Panc1 (cell line): Measurements from ENCODE around the gene SPIN2A. TPM values are rescaled to one million over a fixed set of nuclear protein-coding genes. Genes with fewer than 3 reads are reported as not detected.
"Not testable (repeated sequence)": the region's sequence is repeated elsewhere in the genome, so short reads cannot be mapped to it uniquely, and the experiment has no call there.

Experiments used
- ATAC-seq: fragments of 200-7000 bp; cut with Tn5 transposase; 2 replicates; pipeline ENCODE4 v1.9.1; 2020; ENCODE audit warnings: mild to moderate bottlenecking, moderate library complexity
- BruUV-seq: library from RNA; stranded (reverse); fragments of 400-500 nt; replicated peaks from 2 replicates; lab custom pipeline; 2021; lab: Mats Ljungman, UMichigan
- CTCF ChIA-PET: fragments of 300-600 bp; sonication (Branson Sonifier 250); formaldehyde crosslinking; loops from one replicate; lab custom pipeline; 2022; ENCODE audit warnings: antibody characterized with exemption; lab: Charles Lee
- POLR2A ChIA-PET: fragments of 300-600 bp; sonication (Branson Sonifier 250); formaldehyde crosslinking; loops from one replicate; lab custom pipeline; 2022; ENCODE audit warnings: antibody characterized with exemption; lab: Charles Lee
- DNase-seq: peaks from one replicate; pipeline ENCODE4 v3.0.0-alpha.2; 2010; ENCODE audit warnings: low read depth, low spot score
- H3K27ac ChIP-seq: 2 replicates; pipeline ENCODE4 v1.5.1; 2011; ENCODE audit warnings: mild to moderate bottlenecking, low read length, inconsistent platforms
- H3K27me3 ChIP-seq: fragments of 200-500 bp; sonication (Bioruptor generic); 2 replicates; pipeline ENCODE4 v1.6.0; 2014; ENCODE audit warnings: low read length, inconsistent platforms; ENCODE audit not compliant: control insufficient read depth, insufficient read depth
- H3K36me3 ChIP-seq: fragments of 200-500 bp; sonication (Bioruptor generic); 2 replicates; pipeline ENCODE4 v1.5.1; 2014; ENCODE audit warnings: inconsistent platforms, mild to moderate bottlenecking, low read length, moderate library complexity; ENCODE audit not compliant: control insufficient read depth, insufficient read depth
- H3K4me1 ChIP-seq: 2 replicates; pipeline ENCODE4 v1.5.1; 2011; ENCODE audit warnings: inconsistent platforms, mild to moderate bottlenecking, low read length, moderate library complexity; ENCODE audit not compliant: control insufficient read depth, insufficient read depth
- H3K4me3 ChIP-seq, 2 experiments: 2 replicates each; pipeline ENCODE4 v1.5.1; 2011 to 2012; ENCODE audit warnings: low read depth in 2 of 2, low read length in 2 of 2, mild to moderate bottlenecking in 2 of 2, inconsistent platforms in 1 of 2, moderate library complexity in 1 of 2
- H3K9me3 ChIP-seq: fragments of 200-500 bp; sonication (Bioruptor generic); 2 replicates; pipeline ENCODE4 v1.5.1; 2014; ENCODE audit warnings: low read depth, mild to moderate bottlenecking, inconsistent platforms, low read length, moderate library complexity; ENCODE audit not compliant: control insufficient read depth, insufficient read depth
- POLR2AphosphoS5 ChIP-seq: IDR thresholded peaks from 2 replicates; pipeline ENCODE4 v1.6.1; 2012; ENCODE audit warnings: mild to moderate bottlenecking, low read depth, low read length, moderate library complexity
- SIN3A ChIP-seq: IDR thresholded peaks from 2 replicates; pipeline ENCODE4 v1.6.1; 2012; ENCODE audit warnings: low read depth, mild to moderate bottlenecking, low read length, moderate library complexity, borderline replicate concordance; ENCODE audit not compliant: insufficient read depth
- TCF7L2 ChIP-seq: IDR thresholded peaks from 2 replicates; pipeline ENCODE4 v1.6.1; 2011; ENCODE audit warnings: mild to moderate bottlenecking, low read depth, low read length, inconsistent platforms
- in situ Hi-C: cut with HindIII; loops from 2 replicates; pipeline ENCODE4 v1.10.0; 2016; ENCODE audit warnings: low sequenced_read_pairs, low pct_unique_long_range_greater_than_20kb
- intact Hi-C: fragments of 100-400 bp; cut with micrococcal nuclease; formaldehyde crosslinking; loops from one replicate; pipeline ENCODE4 v1.10.0; 2022; ENCODE audit not compliant: unreplicated experiment
- total RNA-seq: library from RNA; stranded (reverse); gene quantifications from one replicate; pipeline ENCODE4 v1.2.1, GENCODE V29; 2021; ENCODE audit not compliant: unreplicated experiment
- TF ChIP-seq, protein P1 (sequence below), 2 experiments: IDR thresholded peaks; 2 replicates each; pipeline ENCODE4 v1.6.1; 2011 to 2012; ENCODE audit warnings: low read depth in 2 of 2, control low read depth in 1 of 2, low read length in 1 of 2, mild to moderate bottlenecking in 1 of 2, moderate library complexity in 1 of 2; ENCODE audit not compliant: insufficient read depth in 1 of 2
- TF ChIP-seq, protein P2 (sequence below): fragments of 450-650 bp; IDR thresholded peaks from 2 replicates; pipeline ENCODE4 v1.5.1; 2017; ENCODE audit warnings: mild to moderate bottlenecking

The SPIN2A gene
- total RNA-seq, 1 experiment from 2014 or later: 1.3 TPM

DNA sequence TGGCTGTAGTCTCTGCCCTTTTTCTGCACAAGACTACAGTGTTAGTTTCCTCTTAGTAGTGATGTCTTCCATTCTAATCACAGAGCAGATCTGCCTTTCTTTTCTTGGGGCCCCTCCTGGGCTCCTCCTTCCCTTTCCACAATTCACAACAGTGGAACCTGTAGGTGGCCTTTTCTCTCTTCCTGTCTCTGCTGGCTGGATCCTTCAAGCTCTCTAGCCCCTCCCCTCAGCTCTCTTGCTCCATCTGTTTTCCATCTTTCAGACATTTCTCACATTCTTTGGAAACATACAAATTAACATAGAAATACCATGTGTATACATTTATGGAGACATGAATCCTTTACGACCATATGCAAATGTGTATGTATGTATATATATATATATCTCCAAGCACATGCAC lies 304 bp upstream of the SPIN2A start:
- Histone ChIP-seq H3K36me3 (no peaks in the 10 kb centered on the region), H3K9me3 (no peaks in the 10 kb centered on the region), H3K27ac (no peak overlapping the region), H3K27me3 (no peaks in the 10 kb centered on the region), H3K4me3 (no peak overlapping the region), H3K4me1 (no peaks in the 10 kb centered on the region)
- TF ChIP-seq, protein P1, sequence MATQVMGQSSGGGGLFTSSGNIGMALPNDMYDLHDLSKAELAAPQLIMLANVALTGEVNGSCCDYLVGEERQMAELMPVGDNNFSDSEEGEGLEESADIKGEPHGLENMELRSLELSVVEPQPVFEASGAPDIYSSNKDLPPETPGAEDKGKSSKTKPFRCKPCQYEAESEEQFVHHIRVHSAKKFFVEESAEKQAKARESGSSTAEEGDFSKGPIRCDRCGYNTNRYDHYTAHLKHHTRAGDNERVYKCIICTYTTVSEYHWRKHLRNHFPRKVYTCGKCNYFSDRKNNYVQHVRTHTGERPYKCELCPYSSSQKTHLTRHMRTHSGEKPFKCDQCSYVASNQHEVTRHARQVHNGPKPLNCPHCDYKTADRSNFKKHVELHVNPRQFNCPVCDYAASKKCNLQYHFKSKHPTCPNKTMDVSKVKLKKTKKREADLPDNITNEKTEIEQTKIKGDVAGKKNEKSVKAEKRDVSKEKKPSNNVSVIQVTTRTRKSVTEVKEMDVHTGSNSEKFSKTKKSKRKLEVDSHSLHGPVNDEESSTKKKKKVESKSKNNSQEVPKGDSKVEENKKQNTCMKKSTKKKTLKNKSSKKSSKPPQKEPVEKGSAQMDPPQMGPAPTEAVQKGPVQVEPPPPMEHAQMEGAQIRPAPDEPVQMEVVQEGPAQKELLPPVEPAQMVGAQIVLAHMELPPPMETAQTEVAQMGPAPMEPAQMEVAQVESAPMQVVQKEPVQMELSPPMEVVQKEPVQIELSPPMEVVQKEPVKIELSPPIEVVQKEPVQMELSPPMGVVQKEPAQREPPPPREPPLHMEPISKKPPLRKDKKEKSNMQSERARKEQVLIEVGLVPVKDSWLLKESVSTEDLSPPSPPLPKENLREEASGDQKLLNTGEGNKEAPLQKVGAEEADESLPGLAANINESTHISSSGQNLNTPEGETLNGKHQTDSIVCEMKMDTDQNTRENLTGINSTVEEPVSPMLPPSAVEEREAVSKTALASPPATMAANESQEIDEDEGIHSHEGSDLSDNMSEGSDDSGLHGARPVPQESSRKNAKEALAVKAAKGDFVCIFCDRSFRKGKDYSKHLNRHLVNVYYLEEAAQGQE (IDR thresholded peaks at IDR 0.05; ENCODE audit: insufficient read depth in 1 of 2, low read depth in 2 of 2, low read length in 1 of 2): no peak
- no peak for TF ChIP-seq POLR2AphosphoS5
- TF ChIP-seq SIN3A: no peak
- no peak for TF ChIP-seq TCF7L2
- TF ChIP-seq, protein P2, sequence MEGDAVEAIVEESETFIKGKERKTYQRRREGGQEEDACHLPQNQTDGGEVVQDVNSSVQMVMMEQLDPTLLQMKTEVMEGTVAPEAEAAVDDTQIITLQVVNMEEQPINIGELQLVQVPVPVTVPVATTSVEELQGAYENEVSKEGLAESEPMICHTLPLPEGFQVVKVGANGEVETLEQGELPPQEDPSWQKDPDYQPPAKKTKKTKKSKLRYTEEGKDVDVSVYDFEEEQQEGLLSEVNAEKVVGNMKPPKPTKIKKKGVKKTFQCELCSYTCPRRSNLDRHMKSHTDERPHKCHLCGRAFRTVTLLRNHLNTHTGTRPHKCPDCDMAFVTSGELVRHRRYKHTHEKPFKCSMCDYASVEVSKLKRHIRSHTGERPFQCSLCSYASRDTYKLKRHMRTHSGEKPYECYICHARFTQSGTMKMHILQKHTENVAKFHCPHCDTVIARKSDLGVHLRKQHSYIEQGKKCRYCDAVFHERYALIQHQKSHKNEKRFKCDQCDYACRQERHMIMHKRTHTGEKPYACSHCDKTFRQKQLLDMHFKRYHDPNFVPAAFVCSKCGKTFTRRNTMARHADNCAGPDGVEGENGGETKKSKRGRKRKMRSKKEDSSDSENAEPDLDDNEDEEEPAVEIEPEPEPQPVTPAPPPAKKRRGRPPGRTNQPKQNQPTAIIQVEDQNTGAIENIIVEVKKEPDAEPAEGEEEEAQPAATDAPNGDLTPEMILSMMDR: no peak
- CTCF ChIA-PET: no interaction called here
- DNase-seq: no peak
- POLR2A ChIA-PET: no interaction called here
- BruUV-seq: no TSS peak
- in situ Hi-C loops (no loop called here), intact Hi-C loops (no loop called here)
- ATAC-seq: no peak

DNA sequence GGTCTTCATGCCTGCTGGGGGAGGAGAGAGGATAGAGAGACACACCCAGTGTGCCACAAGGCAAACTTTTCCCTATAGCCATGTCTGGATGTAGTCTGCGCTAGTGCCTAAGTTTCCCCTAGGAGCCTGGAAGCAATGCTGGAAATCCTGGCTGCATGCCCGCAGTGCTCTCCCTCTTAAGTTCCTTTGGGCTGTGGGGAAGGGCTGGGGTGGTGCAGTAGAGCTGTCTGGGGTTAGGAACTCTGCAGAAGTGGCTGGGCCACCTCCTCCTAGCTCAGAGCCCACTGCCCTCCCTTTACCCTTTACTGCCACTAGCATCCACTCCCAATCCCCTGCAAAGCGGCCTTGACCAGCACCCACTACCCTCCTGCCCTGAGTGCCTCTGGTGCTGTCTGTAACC lies 608 bp downstream of the SPIN2A start:
- POLR2A ChIA-PET, intact Hi-C loops, ATAC-seq: not testable (repeated sequence)

DNA sequence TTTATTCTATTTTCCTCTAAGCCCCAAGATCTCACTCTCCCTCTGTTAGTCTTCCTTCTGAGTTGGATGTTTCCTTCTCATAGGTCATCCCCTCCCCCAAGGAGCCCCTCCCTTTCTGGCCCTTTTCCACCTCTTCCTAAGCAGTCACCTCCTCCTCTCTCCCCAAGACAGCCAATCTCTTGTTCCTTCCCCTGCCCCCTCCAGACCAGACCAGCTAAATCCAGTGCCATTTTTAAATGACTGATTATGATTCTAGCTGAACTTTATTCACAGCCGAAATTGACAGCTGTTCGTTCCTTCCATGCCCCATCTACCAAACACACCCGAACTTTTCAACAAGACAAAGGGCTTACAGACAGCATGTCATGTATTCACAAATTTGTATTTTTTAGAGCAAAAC lies 1.9 kb downstream of the SPIN2A start:
- Histone ChIP-seq H3K27me3 (no peaks in the 10 kb centered on the region), H3K4me1 (no peaks in the 10 kb centered on the region), H3K36me3 (no peaks in the 10 kb centered on the region), H3K9me3 (no peaks in the 10 kb centered on the region), H3K27ac (no peak overlapping the region), H3K4me3 (no peak overlapping the region)
- intact Hi-C loops (no loop called here), in situ Hi-C loops (no loop called here)
- no peak for DNase-seq
- BruUV-seq: no TSS peak
- no peak for ATAC-seq
- POLR2A ChIA-PET: no interaction called here
- CTCF ChIA-PET: no interaction called here
- TF ChIP-seq SIN3A (no peak), POLR2AphosphoS5 (no peak), TCF7L2 (no peak)
- TF ChIP-seq, protein P1 (IDR thresholded peaks at IDR 0.05; ENCODE audit: insufficient read depth in 1 of 2, low read depth in 2 of 2, low read length in 1 of 2): no peak
- TF ChIP-seq, protein P2: no peak

More for the DNA sequence above, 608 bp downstream of the SPIN2A start:
- H3K4me3 ChIP-seq, H3K36me3 ChIP-seq, CTCF ChIA-PET, H3K27ac ChIP-seq, DNase-seq, H3K4me1 ChIP-seq, H3K27me3 ChIP-seq, in situ Hi-C loops, BruUV-seq, H3K9me3 ChIP-seq: not testable (repeated sequence)
